HG02763 (cell line): Measurements from ENCODE around the gene UNC5A.

Experiments
- ATAC-seq: cut with Tn5 transposase; IDR thresholded peaks from one replicate; pipeline ENCODE4 v1.9.1; 2021; ENCODE audit warnings: mild to moderate bottlenecking, moderate library complexity; ENCODE audit not compliant: unreplicated experiment

Gene UNC5A

GRCh38 chr5:176810081-176810597, at the start of gene UNC5A:
UNC5A (plus strand) TSS chr5:176810559; CDS start chr5:176810751, 192 bp downstream.
- ATAC-seq = no peak

GRCh38 chr5:176761755-176762154, 48.6 kb upstream of the UNC5A start:
- ATAC-seq = no peak

GRCh38 chr5:176762489-176762888, 47.9 kb upstream of the UNC5A start:
- ATAC-seq = no peak

GRCh38 chr5:176765687-176766086, 44.7 kb upstream of the UNC5A start:
- no peak for ATAC-seq

GRCh38 chr5:176768174-176768970, 42.0 kb upstream of the UNC5A start:
- no peak for ATAC-seq

- ATAC-seq = no peak
Measured at GRCh38 chr5:176769911-176770310, 40.4 kb upstream of the UNC5A start.

GRCh38 chr5:176770431-176770830, 39.9 kb upstream of the UNC5A start:
- ATAC-seq = no peak

GRCh38 chr5:176771102-176771845, 39.1 kb upstream of the UNC5A start:
- no peak for ATAC-seq

GRCh38 chr5:176772271-176773210, 37.8 kb upstream of the UNC5A start:
- no peak for ATAC-seq

GRCh38 chr5:176773408-176774035, 36.8 kb upstream of the UNC5A start:
- ATAC-seq = no peak

GRCh38 chr5:176774216-176775171, 35.9 kb upstream of the UNC5A start:
- no peak for ATAC-seq

- no peak for ATAC-seq
Measured at GRCh38 chr5:176775409-176775808, 35.0 kb upstream of the UNC5A start.

- no peak for ATAC-seq
Measured at GRCh38 chr5:176776141-176776865, 34.1 kb upstream of the UNC5A start.

- no peak for ATAC-seq
Measured at GRCh38 chr5:176776916-176777315, 33.4 kb upstream of the UNC5A start.

GRCh38 chr5:176778921-176779465, 31.4 kb upstream of the UNC5A start:
- no peak for ATAC-seq

GRCh38 chr5:176779537-176779936, 30.8 kb upstream of the UNC5A start:
- ATAC-seq = no peak

- no peak for ATAC-seq
Measured at GRCh38 chr5:176780176-176781053, 29.9 kb upstream of the UNC5A start.

- ATAC-seq = no peak
Measured at GRCh38 chr5:176781054-176781375, 29.3 kb upstream of the UNC5A start.
